Common myeloid progenitor, CD34-positive (primary cell): ENCODE results near the gene TRIO.
A peak's percentile ranks its signal among the peaks of the same experiment; 100 is the strongest.

ENCODE experiments used
- CTCF ChIA-PET: fragments of 350-600 bp; sonication (Branson Sonifier 250); formaldehyde crosslinking; loops from one replicate; lab custom pipeline; 2021; ENCODE audit warnings: antibody characterized with exemption; lab: Charles Lee
- POLR2A ChIA-PET: fragments of 350-600 bp; sonication (Branson Sonifier 250); formaldehyde crosslinking; loops from one replicate; lab custom pipeline; 2021; ENCODE audit warnings: antibody characterized with exemption; lab: Charles Lee
- DNase-seq, 3 donors: peaks; one replicate each; pipeline versions ENCODE4 v3.0.0 to v3.0.0-alpha.2; 2013
- H3K27ac ChIP-seq, 2 experiments: 1 replicate in 1 of 2; 2 replicates in 1 of 2; pipeline ENCODE4 v1.7.0; 2013; ENCODE audit warnings: inconsistent platforms in 2 of 2, low read length in 2 of 2, mild to moderate bottlenecking in 2 of 2, low read depth in 1 of 2, moderate library complexity in 1 of 2; ENCODE audit not compliant: severe bottlenecking in 2 of 2, insufficient read depth in 1 of 2, poor library complexity in 1 of 2
- H3K27me3 ChIP-seq, 5 experiments: replicated peaks in 2 of 5; 1 replicate in 3 of 5; 2 replicates in 2 of 5; pipeline versions ENCODE4 v1.6.1 to v1.7.0; 2013; ENCODE audit warnings: low read length in 4 of 5, mild to moderate bottlenecking in 2 of 5, moderate library complexity in 2 of 5, inconsistent platforms in 1 of 5; ENCODE audit not compliant: insufficient read depth in 5 of 5, control insufficient read depth in 4 of 5
- H3K36me3 ChIP-seq, 4 experiments: 1 replicate in 2 of 4; 2 replicates in 2 of 4; pipeline versions ENCODE4 v1.6.1 to v1.7.0; 2013; ENCODE audit warnings: low read length in 3 of 4, control low read depth in 1 of 4, mild to moderate bottlenecking in 1 of 4; ENCODE audit not compliant: control insufficient read depth in 4 of 4, insufficient read depth in 4 of 4
- H3K4me1 ChIP-seq, 4 experiments: 1 replicate in 3 of 4; 2 replicates in 1 of 4; pipeline versions ENCODE4 v1.6.1 to v1.7.1; 2013; ENCODE audit warnings: low read length in 3 of 4, mild to moderate bottlenecking in 3 of 4, control low read depth in 1 of 4, inconsistent platforms in 1 of 4, moderate library complexity in 1 of 4; ENCODE audit not compliant: control insufficient read depth in 4 of 4, insufficient read depth in 4 of 4; ENCODE audit errors: control extremely low read depth in 1 of 4
- H3K4me3 ChIP-seq, 7 experiments: 1 replicate in 4 of 7; 2 replicates in 3 of 7; pipeline versions ENCODE4 v1.5.1 to v1.7.0; 2013; ENCODE audit warnings: mild to moderate bottlenecking in 7 of 7, low read length in 6 of 7, moderate library complexity in 6 of 7, inconsistent platforms in 2 of 7, low read depth in 2 of 7, control low read depth in 1 of 7; ENCODE audit not compliant: insufficient read depth in 4 of 7, control insufficient read depth in 1 of 7; ENCODE audit errors: extremely low read depth in 1 of 7
- H3K9me3 ChIP-seq, 5 experiments: 1 replicate in 4 of 5; 2 replicates in 1 of 5; pipeline versions ENCODE4 v1.6.1 to v1.7.1; 2013; ENCODE audit warnings: low read length in 4 of 5, mild to moderate bottlenecking in 2 of 5, inconsistent platforms in 1 of 5, low read depth in 1 of 5, moderate library complexity in 1 of 5; ENCODE audit not compliant: control insufficient read depth in 4 of 5, insufficient read depth in 2 of 5; ENCODE audit errors: control extremely low read depth in 1 of 5
- WGBS: methylation state at CpG from one replicate; pipeline ENCODE4 v1.1.5; 2013; ENCODE audit not compliant: insufficient coverage; 5-methylcytosine and 5-hydroxymethylcytosine counted together

Gene TRIO

DNA sequence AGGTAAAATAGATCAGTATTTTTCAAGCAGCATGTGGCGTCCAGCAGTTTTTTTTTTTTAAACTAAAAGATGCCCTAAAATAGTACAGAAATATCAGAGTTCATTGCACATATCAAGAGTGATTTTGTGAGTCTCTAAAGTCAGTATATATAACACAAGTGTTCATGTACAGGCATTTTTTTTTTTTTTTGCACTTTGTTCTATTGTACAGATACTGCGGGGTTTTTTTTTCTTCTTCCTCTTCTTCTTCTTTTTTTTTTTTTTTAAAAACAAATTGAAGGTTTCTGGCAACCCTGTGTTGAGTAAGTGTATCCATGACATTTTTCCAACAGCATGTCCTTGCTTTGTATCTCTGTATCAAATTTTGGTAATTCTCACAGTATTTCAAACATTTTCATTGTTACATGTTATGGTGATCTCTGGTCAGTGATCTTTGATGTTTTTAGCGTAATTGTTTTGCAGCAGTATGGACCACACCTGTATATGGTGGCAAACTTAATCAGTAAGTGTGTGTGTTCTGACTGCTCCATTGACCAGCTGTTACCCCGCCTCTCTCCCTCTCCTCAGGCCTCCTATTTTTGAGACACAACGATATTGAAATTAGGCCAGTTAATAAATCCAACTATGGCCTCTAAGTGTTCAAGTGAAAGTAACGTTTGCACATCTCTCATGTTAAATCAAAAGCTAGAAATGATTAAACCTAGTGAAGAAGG lies 76.8 kb downstream of the TRIO start:
- no peak overlapping the region for H3K4me3 ChIP-seq
- WGBS: 94% methylated on average over 3 of the region's 6 CpGs
- H3K36me3 ChIP-seq: peaks cover 0 to 3% (median 0%) of the 10 kb centered on the region in 4 experiments
- peaks cover 0 to 33% (median 22%) of the 10 kb centered on the region in 4 experiments for H3K4me1 ChIP-seq
- H3K27me3 ChIP-seq: no peaks in the 10 kb centered on the region
- ChIA-PET CTCF (interaction anchor here (0.9 to 1.4 kb wide), 3 partner anchors 9 to 29 kb away, joined by 3 to 4 read pairs (median 4); no protein-coding TSS in a partner anchor), POLR2A (interaction anchor here (0.6 kb wide), 1 partner anchor 43 kb away, joined by 3 read pairs; no protein-coding TSS in a partner anchor)
- no peak for DNase-seq
- H3K27ac ChIP-seq: no peak overlapping the region
- no peaks in the 10 kb centered on the region for H3K9me3 ChIP-seq

DNA sequence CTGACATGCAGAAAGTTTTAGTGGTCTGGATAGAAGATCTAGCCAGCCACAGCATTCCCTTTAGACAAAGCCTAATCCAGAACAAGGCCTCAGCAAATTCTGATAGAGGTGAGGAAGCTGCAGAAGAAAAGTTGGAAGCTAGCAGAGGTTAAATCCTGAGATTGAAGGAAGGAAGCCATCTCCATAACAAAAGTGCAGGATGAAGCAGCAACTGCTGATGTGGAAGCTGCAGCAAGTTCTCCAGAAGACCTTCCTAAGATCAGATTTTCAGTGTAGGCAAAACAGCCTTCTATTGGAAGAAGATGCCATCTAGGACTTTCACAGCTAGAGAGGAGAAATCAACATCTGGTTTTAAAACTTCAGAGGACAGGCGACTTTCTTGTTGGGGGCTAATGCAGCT lies 77.5 kb downstream of the TRIO start:
- H3K27me3 ChIP-seq: no peaks in the 10 kb centered on the region
- H3K9me3 ChIP-seq: no peaks in the 10 kb centered on the region
- H3K4me1 ChIP-seq: peaks cover 0 to 33% (median 22%) of the 10 kb centered on the region in 4 experiments
- no peak overlapping the region for H3K4me3 ChIP-seq
- no peak overlapping the region for H3K27ac ChIP-seq
- CTCF ChIA-PET: interaction anchor here (0.8 to 1.4 kb wide), 4 partner anchors 8 to 29 kb away, joined by 3 to 4 read pairs (median 4); no protein-coding TSS in a partner anchor
- H3K36me3 ChIP-seq: peaks cover 0 to 3% (median 0%) of the 10 kb centered on the region in 4 experiments
- no peak for DNase-seq
- POLR2A ChIA-PET: no interaction called here
- 100% methylated on average over 1 of the region's 1 CpG for WGBS

DNA sequence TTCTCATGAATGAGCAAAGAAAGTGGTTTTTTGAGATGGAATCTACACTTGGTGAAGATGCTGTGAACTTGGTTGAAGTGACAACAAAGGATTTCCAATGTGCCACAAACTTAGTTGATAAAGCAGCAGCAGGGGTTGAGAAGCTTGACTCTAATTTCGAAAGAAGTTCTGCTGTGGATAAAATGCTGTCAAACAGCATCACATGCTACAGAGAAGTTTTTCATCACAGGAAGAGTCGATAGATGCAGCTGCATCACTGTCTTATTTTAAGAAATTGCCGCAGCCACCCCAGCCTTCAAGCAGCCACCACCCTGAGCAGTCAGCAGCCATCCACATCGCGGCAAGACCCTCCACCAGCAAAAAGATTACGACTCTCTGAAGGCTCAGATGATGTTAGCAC lies 78.6 kb downstream of the TRIO start:
- ChIA-PET CTCF (no interaction called here), POLR2A (no interaction called here)
- Histone ChIP-seq H3K27ac (no peak overlapping the region), H3K36me3 (peaks cover 0 to 3% (median 0%) of the 10 kb centered on the region in 4 experiments), H3K9me3 (no peaks in the 10 kb centered on the region), H3K4me1 (peaks cover 0 to 31% (median 22%) of the 10 kb centered on the region in 4 experiments), H3K4me3 (no peak overlapping the region), H3K27me3 (no peaks in the 10 kb centered on the region)
- 93% methylated on average over 3 of the region's 6 CpGs for WGBS
- DNase-seq: no peak

DNA sequence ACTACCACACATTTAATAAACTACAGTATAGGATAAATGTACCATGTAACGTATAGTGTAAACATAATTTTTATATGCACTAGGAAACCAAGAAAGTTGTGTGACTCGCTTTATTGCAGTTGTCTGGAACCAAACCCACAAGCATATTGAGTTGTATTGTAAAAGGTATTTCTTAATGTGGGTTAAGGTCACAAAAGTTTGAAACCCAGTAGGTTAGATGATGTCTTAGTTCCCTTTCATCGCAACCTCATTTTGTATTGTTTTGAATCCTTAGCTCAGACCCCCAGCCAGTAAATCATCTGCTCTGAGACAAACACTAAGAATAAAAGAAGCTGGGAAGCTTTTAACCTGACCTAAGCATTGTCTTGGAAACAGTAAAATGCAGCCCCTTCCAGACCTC lies 79.1 kb downstream of the TRIO start:
- Histone ChIP-seq H3K36me3 (peaks cover 0 to 3% (median 0%) of the 10 kb centered on the region in 4 experiments), H3K27ac (no peak overlapping the region)

DNA sequence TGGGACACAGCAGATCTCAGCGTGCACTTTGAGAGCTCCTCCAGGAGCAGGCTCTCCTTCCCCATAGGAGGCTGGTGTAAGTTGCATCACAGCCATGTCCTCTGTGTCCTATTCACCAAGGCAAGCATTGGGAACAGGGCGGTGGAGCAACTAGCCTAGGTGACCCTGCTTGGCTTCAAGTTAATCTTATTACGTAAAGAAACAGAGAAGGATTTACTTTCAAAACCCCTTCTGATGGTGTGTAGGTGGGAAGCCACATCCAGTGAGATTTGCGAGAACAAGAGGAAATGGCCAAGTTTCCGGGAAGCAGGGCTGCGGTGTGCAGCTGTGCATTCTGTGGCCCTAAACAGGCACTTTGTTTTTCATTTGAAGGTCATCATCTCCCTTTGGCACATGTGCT lies 80.2 kb downstream of the TRIO start:
- DNase-seq: no peak
- POLR2A ChIA-PET: no interaction called here
- Histone ChIP-seq H3K27me3 (no peaks in the 10 kb centered on the region), H3K4me3 (no peak overlapping the region), H3K4me1 (peaks cover 0 to 19% (median 15%) of the 10 kb centered on the region in 4 experiments), H3K36me3 (peaks cover 0 to 3% (median 0%) of the 10 kb centered on the region in 4 experiments), H3K9me3 (no peaks in the 10 kb centered on the region), H3K27ac (no peak overlapping the region)
- 80% methylated on average over 4 of the region's 6 CpGs for WGBS
- CTCF ChIA-PET: no interaction called here

More for the DNA sequence above, 79.1 kb downstream of the TRIO start:
- DNase-seq: peak in 1 of 3 donors; percentile 33
- POLR2A ChIA-PET: no interaction called here
- Histone ChIP-seq H3K9me3 (no peaks in the 10 kb centered on the region), H3K27me3 (no peaks in the 10 kb centered on the region), H3K4me3 (no peak overlapping the region), H3K4me1 (peaks cover 0 to 26% (median 22%) of the 10 kb centered on the region in 4 experiments)
- CTCF ChIA-PET: no interaction called here
- 100% methylated on average over 3 of the region's 3 CpGs for WGBS

DNA sequence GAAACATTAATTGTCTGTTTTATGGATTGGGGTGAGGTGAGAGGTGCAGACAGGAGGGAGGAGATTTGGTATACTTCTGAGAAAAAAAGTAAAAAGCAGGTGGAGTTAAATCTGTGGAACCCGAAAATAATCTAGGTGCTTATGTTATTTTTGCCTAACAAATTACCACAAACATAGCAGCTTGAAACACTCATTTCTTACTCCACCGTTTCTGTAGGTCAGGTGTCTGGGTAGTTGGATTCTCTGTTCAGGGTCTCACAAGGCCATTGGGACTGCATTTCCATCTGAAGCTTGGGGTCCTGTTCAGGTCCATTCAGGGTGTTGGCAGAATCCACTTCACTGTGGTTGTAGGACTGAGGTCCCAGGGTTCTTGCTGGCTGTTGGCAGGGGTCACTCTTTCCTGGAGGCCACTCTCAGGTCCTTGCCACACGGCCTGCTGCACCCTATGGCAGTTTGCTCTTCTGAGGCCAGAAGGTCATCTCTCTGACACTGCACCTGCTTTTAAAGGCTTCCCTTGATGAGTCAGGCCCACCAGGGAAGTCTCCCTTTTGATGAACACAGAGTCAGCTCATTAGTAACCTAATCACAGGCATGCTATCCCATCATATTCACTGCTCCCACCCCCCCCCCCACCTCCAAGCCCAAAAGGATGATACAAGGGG lies 82.2 kb downstream of the TRIO start:
- 100% methylated on average over 1 of the region's 3 CpGs for WGBS
- ChIA-PET CTCF (interaction anchor here (1.5 kb wide), 1 partner anchor 57 kb away, joined by 4 read pairs; no protein-coding TSS in a partner anchor), POLR2A (no interaction called here)
- Histone ChIP-seq H3K4me1 (peaks cover 0 to 8% (median 4%) of the 10 kb centered on the region in 4 experiments), H3K9me3 (no peaks in the 10 kb centered on the region), H3K36me3 (peaks cover 0 to 3% (median 0%) of the 10 kb centered on the region in 4 experiments), H3K27me3 (no peaks in the 10 kb centered on the region), H3K4me3 (no peak overlapping the region), H3K27ac (no peak overlapping the region)
- DNase-seq: no peak
